T-helper 22 cell (primary cell): ENCODE measurements around the gene MYO18A.

ENCODE experiments used
- DNase-seq: peaks from one replicate; pipeline ENCODE4 v3.0.0-alpha.2; 2020; ENCODE audit warnings: low read depth

Gene MYO18A

DNA sequence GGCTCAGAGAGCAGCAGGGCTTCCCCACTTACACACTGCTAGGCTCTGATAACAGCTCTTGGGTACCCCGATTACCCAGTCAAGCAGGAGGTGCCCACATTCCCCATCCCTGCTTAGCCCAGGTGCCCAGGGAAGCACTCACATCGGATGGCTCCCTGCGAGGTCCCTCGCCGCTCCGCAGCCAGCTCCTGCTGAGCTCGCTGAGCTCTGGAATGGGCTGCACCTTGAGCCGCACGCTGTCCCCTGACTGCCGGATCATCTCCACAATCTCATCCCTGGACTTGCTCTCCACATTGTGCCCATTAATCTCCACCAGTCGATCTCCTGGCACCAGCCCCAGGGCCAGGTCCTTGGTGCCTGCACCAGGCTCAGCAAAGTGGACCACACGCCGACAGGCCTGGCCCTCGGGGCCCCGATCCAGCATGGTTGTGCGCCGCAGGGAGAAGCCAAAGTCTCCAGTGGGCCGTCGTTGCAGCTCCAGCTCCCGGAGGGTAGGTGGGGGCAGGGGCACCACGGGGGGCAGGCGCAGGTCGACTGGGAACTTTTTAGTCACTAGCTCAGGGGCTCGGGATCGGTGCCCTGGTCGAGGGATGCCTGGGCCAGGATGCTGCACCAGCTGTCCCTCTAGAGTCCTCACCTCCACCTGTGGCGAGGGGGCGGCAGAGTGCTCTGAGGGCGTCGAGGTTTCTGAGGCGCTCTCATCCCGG, 14.2 kb downstream of the MYO18A start:
- no peak for DNase-seq

DNA sequence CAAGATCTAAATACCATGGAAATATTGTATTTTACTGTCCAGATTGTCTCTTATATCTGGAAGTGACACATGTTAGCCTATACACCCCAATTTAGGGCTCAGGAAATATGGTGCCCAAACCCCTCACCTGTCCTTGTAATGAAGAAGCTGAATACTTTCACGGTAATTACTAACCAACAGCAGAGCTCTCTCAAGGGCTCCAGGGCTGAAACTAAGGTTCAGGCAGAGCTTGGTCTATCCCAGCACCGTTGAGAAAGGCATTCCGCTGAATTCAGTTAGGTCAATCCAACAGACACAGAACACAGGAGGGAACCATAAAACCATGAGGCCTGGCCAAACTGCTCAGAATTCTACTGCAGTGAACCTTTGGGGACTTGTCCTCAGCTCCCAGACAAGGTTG, 14.9 kb downstream of the MYO18A start:
- no peak for DNase-seq

DNA sequence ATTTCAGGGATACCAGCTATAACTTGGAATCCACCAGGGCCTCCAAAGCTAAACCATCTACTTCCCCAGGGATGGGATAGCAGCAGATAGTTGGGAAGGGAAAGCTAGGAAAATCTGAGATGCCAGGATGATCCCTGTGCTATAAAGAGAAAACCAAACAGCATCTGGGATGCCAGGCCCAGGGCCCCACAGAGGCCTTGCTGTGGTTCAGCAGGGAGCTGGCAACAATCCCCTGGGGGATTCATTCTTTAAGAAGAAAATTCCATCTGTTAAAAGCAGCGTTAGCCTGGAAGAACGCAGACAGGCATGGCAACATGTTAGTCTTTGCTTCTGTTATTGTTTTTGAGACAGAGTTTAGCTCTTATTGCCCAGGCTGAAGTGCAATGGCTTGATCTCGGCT, 16.6 kb downstream of the MYO18A start:
- DNase-seq = no peak

DNA sequence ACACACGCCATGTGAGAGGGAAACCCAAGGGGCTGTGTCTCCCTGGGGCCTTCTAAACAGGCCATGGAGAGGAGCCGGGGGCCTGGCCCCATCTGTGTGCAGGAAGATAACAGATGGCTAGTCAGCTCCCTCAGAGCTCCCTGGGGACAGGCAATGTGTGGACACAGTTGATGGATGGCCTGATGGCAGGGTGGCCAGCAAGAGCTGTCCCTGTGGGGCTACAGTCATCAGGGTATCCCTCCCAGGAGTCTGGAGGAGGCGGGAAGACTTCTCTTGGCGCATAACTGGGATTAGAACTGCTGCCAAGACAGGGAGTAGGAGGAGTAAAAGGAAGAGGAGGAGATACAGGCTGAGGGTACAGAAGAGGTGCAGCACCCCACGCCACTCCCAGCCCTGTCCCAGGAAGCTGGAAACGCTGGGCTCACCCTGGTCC, 17.3 kb downstream of the MYO18A start:
- no peak for DNase-seq

DNA sequence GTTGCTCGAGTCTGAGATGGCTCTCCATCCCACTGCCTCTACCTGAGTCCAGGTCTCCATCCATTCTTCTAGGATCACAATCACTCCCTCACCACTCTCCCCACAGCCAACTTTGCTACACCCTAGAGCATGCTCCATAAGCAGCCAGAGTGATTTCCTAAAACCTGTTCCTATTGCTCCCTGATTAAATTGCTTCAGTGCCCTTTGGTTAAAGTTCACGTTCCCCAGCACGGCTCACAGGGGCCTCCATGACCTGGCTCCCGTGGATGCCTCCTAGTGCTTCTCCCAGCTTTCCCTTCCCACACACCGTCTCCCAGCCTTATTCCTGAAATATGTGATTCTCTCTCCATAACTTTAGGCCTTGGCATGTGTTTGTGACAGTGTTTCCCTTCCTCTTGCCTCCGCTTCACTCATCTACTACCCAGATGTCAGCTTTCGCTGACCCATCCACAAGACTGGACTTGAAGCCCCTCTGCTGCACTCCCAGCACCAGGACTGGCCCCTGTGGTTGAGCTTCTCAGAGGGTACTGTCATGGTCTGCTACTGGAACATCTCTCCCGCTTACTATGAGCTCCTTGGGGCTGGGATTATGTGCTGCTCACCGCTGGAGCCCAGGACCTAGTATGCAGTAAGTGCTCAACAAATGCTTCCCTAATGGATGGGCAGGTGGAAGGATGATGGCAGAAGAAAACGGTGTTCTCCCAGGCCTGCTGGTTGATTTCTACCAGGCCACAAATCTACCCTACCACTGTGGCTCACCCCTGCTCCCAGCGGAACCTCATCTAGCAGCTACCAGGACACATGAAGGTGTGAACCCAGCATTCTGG, 17.9 kb downstream of the MYO18A start:
- DNase-seq = no peak

DNA sequence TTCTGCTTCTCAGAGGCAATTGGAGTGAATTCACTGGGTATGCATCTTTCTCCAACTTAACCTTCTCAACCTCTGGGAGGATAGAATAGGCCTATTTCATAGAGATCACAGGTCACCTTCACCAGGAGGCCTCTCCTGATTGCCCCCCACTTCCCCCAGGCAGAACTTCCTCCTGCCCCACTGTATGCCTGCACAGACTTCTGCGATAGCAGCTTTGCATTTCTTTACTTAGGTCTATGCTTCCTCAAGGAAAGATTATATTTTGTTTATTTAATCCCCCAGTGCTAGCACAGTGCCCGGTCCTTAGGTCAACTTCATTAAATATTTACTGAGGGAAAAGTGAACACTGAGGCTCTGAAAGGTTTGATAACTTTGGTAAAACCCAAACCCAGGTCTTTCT, 19.9 kb downstream of the MYO18A start:
- DNase-seq = no peak

DNA sequence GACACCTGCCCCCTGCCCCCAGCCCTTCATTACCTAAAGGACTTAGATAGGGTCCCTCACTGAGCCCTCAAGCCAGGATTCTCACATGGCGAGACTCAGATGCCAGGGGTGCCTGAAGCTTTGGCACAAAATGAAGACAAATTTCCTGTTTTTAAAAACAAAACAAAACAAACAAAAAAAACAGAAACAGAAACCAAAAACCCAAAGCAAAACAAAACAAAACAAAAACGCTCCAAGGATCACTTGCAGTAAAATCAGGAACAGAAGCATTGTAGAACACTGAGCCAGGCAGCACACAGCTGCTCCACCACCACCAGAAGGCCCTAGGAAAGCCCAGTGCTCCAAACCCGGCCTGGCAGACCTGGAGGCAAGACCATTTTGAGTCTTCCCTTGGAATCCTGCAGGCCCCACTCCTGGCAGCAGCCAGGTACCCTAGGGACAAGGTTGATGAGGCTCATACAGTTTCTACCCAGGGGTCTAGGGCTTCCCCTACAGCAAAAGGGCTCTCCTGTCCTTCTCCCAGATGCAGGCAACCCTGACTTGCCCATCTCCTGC, 20.8 kb downstream of the MYO18A start:
- no peak for DNase-seq

DNA sequence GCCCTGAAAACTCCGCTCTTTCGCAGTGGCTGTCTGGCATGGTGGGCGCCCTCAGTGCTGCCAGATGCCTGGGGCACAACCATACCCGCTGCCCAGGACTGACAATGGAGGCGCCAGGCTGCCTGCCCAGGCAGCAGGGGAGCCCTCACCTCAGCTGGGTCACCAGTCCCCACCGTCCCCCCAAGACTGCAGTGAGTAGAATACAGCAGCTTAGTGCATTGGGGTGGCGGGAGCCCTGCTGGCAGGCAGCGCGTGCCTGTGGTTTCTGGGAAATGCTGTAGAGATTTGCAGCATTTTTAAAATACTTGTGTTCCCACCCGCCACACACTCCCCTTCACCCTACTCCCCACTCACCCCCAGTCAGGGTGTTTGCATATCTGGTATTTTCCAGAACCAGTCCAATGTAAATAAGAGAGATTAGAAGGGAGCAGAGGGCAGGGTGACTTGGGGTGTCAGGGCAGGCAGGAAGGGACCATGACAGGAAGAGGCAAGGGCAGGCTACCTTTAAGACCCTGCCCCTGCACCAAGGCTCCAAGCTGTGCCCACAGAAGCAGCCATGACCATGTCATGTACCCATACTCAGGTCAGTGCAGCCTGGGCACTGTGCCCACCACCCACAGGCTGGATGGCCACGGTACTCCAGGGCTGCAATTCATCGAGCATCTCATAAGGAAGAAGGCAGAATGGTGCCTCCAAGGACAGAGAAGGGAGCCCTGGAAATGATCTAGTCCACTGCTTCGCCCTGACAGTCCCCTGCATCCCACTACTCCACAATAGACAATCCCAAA, 21.5 kb downstream of the MYO18A start:
- no peak for DNase-seq

DNA sequence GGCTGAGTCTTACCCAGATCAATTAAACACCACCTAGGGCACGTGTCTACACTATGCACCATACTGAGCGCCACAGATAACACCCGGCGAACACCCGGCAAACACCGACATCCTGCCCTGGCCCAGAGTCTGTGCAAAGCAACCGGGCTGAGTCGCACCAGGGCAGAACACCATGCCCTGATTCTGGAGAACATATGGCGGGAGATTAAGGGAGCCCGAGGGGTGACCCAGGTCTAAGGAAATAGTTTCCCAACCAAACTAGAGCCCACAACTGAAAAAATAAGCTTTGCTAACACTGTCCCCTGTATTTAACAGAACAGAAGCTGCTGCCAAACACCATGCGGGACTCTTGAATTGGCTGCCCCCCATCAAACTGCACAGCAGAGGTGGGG, 22.1 kb downstream of the MYO18A start:
- DNase-seq = no peak

DNA sequence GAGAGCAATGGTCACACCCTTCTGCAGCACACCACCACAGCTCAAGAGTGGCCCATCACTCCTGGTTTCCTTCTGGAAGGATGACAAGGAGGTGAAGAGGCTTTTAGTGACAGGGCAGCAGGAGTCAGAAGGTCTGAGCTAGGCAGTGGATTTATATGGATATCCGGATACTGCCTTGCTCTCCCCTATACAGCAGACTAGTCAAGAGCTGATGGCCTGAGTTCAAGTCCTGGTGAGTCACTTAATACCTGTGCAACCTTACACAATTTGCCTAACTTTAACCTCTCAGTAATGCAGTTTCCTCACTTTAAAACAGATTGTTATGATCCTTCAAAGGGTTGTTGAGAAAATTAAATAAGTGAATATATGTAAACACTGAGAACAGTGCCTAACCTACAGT, 22.9 kb downstream of the MYO18A start:
- DNase-seq = no peak

DNA sequence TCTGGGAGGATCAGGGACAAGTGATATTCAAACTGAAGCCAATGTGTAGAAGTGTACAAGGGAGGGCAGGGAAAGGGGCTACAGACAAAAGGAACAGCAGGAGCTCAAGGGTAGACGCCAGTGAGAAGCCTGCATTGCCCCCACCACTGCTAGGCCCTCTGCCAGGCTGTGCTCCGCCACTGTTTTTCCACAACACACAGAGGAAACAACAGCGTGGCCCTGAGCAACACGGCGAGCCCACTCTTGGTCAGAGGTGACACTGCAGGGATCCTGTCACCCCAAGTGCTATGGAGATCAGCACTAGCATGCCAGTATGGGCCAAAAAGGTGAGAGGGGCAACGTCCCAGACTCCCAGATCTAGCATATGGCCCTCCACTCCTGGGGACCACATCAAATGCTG, 23.4 kb downstream of the MYO18A start:
- DNase-seq = no peak

DNA sequence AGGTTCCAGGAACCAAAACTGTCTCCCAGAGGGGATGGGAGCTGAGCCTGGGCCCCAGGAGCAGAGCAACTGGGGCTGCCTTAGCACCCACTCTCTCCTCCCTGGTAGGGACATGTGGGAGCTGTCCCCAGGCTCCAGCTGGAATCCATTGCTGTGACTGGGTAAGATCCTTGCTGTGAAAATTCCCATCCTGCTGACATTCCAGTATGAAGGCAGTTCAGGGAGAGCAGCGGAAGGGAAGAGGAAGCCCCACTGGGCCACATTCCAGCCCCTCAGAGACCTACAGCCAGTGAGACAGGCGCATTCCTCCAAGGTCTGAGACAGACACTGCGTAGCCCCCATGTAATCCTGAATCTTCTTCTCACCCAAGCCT, 24.2 kb downstream of the MYO18A start:
- DNase-seq = no peak

DNA sequence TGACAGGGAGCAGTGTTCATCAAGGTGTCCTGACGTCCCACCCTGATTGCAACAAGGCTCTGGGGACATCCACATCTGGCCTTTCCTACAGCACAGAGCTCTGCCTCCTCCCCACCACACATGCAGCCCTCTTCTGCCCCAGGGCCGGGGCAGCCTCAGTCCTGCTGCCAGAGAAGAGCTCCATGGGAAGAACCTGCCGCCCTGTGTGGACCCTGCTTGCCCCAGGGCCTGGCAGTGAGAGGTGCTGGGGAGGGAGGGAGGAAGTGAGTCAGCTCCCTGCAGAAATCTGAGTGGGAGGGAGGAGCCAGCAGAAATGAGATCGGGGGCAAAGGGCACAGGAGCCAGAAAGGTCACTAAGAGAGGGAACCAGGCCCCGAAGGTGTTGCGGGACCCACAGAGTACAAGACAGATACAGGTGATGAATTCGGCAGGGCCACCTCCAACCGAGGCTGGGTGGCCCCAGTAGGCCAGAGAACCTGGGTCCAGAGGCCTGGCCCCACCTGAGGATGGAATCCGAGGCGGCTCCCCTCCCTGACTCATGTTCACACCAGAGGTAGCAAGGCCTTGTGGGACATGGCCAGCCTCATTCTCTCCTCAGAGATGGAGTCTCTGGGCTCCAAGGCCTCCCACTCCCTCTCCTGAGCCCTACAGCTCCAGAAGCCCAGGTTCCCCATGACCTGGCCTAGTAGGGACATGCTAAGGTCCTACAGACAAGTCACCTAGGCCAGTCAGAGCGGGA, 24.8 kb downstream of the MYO18A start:
- peak; percentile 36 for DNase-seq

DNA sequence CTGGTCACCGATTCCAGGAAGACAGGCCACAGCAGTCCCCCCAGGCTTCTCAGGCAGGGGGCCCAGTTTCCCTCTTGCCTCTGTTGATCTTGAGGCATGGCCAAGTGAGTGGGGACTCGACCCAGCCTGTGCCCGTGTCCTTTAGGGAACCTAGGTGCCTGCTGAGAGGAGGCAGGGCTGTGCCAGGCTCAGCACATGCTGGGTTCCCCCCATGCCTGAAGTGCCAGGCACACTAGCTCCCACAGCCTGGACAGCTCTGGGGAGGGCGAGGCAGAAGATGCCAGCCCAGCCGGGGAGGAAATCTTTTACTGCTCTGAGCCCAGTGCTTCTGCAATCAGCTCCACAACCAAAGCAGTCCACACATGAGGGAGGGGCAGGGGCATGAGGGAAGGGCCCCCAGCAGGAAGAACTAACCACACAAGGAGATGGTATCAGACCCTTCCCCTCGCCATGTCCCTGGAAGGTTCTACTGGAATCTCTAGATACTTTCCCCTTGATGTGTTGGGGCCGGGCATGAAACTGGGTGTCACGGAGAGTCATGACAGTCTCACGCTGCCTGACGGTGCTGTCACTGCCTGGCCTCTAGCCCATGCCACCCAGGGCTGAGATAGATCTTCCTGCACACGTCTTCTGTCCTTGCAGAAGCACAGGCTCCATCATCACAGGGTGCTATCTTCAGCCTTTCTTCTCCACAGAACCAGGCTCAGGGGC, 25.5 kb downstream of the MYO18A start:
- no peak for DNase-seq

DNA sequence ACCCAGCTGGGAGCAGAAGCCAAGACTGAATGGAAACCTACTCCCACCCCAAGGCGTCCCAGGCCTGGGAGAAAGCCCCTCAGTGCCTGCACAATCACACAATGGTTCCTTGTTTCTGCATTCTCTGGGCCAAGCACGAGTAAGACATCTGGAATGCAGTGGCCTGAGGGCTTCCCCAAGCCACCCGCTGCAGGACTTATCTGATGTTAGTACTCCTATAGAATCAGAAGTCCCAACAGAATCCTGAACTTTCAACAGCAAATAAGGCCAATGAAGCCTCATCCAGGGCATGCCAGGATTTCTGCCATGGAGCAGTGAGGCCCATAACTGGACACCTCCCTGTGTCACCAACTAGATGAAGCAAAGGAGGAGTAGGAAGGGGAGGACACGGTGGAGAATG, 28.6 kb downstream of the MYO18A start:
- no peak for DNase-seq

DNA sequence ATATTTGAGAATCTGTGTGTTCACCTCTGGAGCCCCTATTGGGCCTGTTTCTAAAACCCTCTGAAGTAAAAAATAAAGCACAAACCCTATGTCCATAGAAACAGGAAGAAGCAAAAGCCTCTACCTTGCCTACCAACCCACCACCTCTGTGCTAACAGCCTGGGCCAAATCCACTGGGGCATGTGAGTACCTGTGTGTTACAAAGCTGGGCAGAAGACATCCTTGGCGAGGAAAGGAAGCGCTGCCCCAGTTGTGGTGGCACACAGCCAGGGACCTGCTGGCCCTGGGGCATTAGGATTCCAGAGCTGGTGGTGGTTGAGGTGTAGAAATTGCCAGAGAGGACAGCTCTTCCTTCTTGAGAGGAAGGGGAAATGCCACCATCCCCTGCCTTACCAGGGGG, 30.0 kb downstream of the MYO18A start:
- no peak for DNase-seq

DNA sequence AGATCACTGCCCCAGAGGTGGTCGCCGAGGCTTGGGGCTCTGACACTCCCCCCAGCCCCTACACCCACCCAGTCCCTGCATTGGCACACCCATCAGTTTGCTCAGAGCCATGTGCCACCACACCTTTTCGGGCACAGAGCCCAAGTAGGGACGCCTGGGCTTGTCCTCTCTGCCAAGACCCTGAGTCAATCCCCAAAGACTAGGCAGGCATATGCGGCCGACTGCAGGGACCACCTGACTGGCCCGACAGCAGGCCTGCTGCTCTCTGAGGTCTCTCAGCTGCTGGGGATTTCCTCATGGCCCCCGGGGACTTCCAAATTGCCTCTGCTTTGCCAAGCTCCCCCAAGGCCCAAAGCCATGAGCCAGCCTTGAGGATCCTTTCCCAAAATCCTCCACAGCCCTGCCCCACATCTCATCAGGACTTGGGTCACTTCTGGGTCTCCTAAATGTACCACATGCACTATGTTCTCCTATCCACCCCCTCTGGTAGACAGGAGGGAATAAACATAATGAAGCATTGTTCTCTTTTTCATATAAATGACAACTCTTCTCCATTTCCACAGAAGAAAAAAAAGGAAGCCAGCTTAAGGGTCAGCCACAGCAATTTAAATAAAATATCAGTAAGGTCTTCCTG, 30.6 kb downstream of the MYO18A start:
- DNase-seq = no peak

DNA sequence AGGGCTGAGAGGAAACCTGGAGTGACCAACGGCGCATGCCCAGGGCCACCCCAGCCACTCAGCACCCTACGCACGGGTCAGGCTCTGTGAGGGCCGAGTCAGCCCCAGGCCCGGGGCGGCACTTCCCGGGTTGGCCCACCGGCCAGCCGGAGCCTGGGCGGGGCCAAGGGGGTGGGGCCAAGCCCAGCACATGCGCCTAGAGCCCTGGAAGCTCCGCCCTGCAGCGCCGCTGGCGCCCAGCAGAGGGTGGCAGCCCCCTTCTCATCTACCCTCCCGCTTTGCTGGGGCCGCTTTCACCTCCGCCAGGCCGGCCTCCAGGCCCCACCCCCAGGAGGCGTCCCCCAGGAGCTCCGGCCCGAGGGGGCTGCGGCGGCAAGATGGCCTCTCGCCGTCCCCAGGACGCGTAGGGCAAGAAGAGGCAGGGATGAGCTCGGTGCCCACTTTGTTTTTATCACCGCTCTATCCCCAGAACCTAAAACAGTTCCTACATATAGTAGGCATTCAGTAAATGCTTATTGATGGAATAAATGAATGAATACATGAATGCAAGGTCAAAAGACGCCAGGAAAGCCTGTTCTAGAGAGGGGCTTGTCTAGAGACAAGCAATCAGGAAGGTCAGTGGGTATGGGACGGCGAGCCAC, 31.3 kb downstream of the MYO18A start:
- DNase-seq = peak; percentile 80

DNA sequence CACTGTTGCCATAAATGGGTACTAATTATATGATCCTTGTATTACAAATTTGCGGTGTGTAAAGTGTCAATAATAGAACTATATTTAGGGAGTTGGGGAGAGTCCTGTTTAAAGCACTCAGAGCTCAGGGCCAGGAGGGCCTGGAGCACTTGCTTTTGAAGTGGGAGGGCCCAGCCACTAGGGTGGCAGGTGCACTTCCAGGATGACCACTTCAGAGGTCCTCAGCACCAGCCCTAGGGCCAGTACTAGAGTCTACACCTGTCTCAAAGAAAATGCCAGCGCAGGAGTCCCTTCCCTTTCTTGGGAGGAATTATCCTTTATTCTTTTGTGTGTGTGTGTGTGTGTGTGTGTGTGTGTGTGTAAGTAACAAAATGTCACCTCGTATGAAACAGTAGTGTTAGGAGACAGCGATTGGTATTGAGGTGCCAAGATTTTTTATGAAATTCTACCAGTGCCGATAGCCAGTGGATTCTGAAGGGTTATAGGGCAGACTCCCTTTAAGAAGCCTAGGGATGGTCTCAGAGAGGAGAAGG, 31.9 kb downstream of the MYO18A start:
- no peak for DNase-seq

DNA sequence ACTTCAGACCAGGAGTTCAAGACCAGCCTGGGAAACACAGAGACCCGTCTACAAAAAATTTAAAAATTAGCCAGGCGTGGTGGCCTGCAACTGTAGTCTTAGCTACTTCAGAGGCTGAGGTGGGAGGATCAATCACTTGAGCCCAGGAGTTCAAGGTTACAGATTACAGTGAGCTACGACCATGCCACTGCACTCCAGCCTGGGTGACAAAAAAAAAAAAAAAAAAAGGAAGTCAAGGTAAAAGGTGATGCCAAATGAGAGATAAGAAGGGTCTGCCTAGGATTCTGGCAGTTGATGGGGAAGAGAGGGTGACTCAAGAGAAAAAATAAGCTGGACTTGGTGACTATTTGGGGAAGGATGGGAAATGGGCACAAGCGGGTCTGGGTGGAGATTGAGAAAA, 32.5 kb downstream of the MYO18A start:
- no peak for DNase-seq
